OCI-M2 (cell line): ENCODE measurements around the gene TRIOBP.
A peak's percentile ranks its signal among the peaks of the same experiment; 100 is the strongest.
"Not testable (repeated sequence)": the region's sequence is repeated elsewhere in the genome, so short reads cannot be mapped to it uniquely, and the experiment has no call there.

ENCODE experiments used
- DNase-seq: peaks from one replicate; lab custom pipeline; 2025; ENCODE audit not compliant: unreplicated experiment; lab: John Stamatoyannopoulos, UW

Gene TRIOBP

GRCh38 chr22:37686002-37686982, 10.6 kb upstream of the TRIOBP start, which contains the start of gene NOL12:
TSS of gene NOL12 (plus strand) at chr22:37686343. CDS start at chr22:37686393, 50 bp downstream.
- DNase-seq, result peak; percentile 84

GRCh38 chr22:37690407-37690806, 6.4 kb upstream of the TRIOBP start:
- no peak for DNase-seq

- DNase-seq, result no peak
Observed at GRCh38 chr22:37690901-37691504, 5.8 kb upstream of the TRIOBP start.

- DNase-seq, result no peak
Observed at GRCh38 chr22:37692627-37693285, 4.1 kb upstream of the TRIOBP start.

GRCh38 chr22:37694131-37694530, 2.7 kb upstream of the TRIOBP start:
- DNase-seq, result not testable (repeated sequence)

GRCh38 chr22:37696260-37696656, 590 bp upstream of the TRIOBP start:
- DNase-seq, result not testable (repeated sequence)

GRCh38 chr22:37697538-37697835, 639 bp downstream of the TRIOBP start:
- no peak for DNase-seq

GRCh38 chr22:37701141-37701786, 4.4 kb downstream of the TRIOBP start:
- no peak for DNase-seq

GRCh38 chr22:37703906-37704305, 7.1 kb downstream of the TRIOBP start:
- no peak for DNase-seq

- DNase-seq, result no peak
Observed at GRCh38 chr22:37704645-37705044, 7.8 kb downstream of the TRIOBP start.

- no peak for DNase-seq
Observed at GRCh38 chr22:37705205-37705604, 8.4 kb downstream of the TRIOBP start.

- DNase-seq, result no peak
Observed at GRCh38 chr22:37708580-37709444, 12.0 kb downstream of the TRIOBP start.

- no peak for DNase-seq
Observed at GRCh38 chr22:37709445-37709765, 12.6 kb downstream of the TRIOBP start.

GRCh38 chr22:37710675-37711074, 13.8 kb downstream of the TRIOBP start:
- no peak for DNase-seq

GRCh38 chr22:37711490-37711889, 14.6 kb downstream of the TRIOBP start:
- no peak for DNase-seq

- no peak for DNase-seq
Observed at GRCh38 chr22:37713761-37714160, 16.9 kb downstream of the TRIOBP start.

GRCh38 chr22:37714634-37715033, 17.8 kb downstream of the TRIOBP start:
- no peak for DNase-seq

- no peak for DNase-seq
Observed at GRCh38 chr22:37715760-37716159, 18.9 kb downstream of the TRIOBP start.

- no peak for DNase-seq
Observed at GRCh38 chr22:37716708-37717107, 19.9 kb downstream of the TRIOBP start.

GRCh38 chr22:37717235-37717634, 20.4 kb downstream of the TRIOBP start:
- not testable (repeated sequence) for DNase-seq
